ENCODE measurements around the gene CABP1. TPM values are rescaled to one million over a fixed set of nuclear protein-coding genes. Genes with fewer than 3 reads are reported as not detected.

CABP1 gene
- total and polyA plus RNA-seq, 2 donors (not counting 1 experiment from before 2014, with no cell fraction given), result not detected

Other genes with a start within 250 kb of the CABP1 start
- 132 and 137 TPM in 2 replicates for gene COX6A1, start 202.5 kb upstream of the CABP1 start, total RNA-seq
- 366 and 484 TPM in 2 replicates for gene COX6A1, start 202.5 kb upstream of the CABP1 start, polyA plus RNA-seq
- 15.8 and 19.6 TPM in 2 replicates for gene TRIAP1, start 194.2 kb upstream of the CABP1 start, total RNA-seq
- 13.8 and 20.5 TPM in 2 replicates for gene TRIAP1, start 194.2 kb upstream of the CABP1 start, polyA plus RNA-seq
- gene GATC, start 194.2 kb upstream of the CABP1 start, total RNA-seq, result 26.0 and 26.4 TPM in 2 replicates
- 13.8 and 15.0 TPM in 2 replicates for gene GATC, start 194.2 kb upstream of the CABP1 start, polyA plus RNA-seq
- gene SRSF9, start 170.9 kb upstream of the CABP1 start, total RNA-seq, result 151 and 157 TPM in 2 replicates
- gene SRSF9, start 170.9 kb upstream of the CABP1 start, polyA plus RNA-seq, result 96.3 and 188 TPM in 2 replicates
- gene DYNLL1, start 144.5 kb upstream of the CABP1 start, total RNA-seq, result 132 and 138 TPM in 2 replicates
- 74.3 and 116 TPM in 2 replicates for gene DYNLL1, start 144.5 kb upstream of the CABP1 start, polyA plus RNA-seq
- gene COQ5, start 111.5 kb upstream of the CABP1 start, total RNA-seq, result 22.1 and 25.4 TPM in 2 replicates
- gene COQ5, start 111.5 kb upstream of the CABP1 start, polyA plus RNA-seq, result 9.8 and 14.2 TPM in 2 replicates
- gene RNF10, start 106.3 kb upstream of the CABP1 start, total RNA-seq, result 227 and 236 TPM in 2 replicates
- gene RNF10, start 106.3 kb upstream of the CABP1 start, polyA plus RNA-seq, result 163 and 250 TPM in 2 replicates
- 60.6 and 61.4 TPM in 2 replicates for gene POP5, start 59.2 kb upstream of the CABP1 start, total RNA-seq
- gene POP5, start 59.2 kb upstream of the CABP1 start, polyA plus RNA-seq, result 98.0 and 107 TPM in 2 replicates
- gene MLEC, start 46.5 kb downstream of the CABP1 start, total RNA-seq, result 39.8 and 52.6 TPM in 2 replicates
- gene MLEC, start 46.5 kb downstream of the CABP1 start, polyA plus RNA-seq, result 3.4 and 5.5 TPM in 2 replicates
- gene UNC119B, start 69.8 kb downstream of the CABP1 start, total RNA-seq, result 19.2 and 22.7 TPM in 2 replicates
- 5.2 and 7.2 TPM in 2 replicates for gene UNC119B, start 69.8 kb downstream of the CABP1 start, polyA plus RNA-seq
- 10.0 and 10.1 TPM in 2 replicates for gene ACADS, start 85.2 kb downstream of the CABP1 start, total RNA-seq
- gene ACADS, start 85.2 kb downstream of the CABP1 start, polyA plus RNA-seq, result 4.8 and 6.8 TPM in 2 replicates

Measured in B cell (primary cell).